IMR-90 (cell line): ENCODE measurements around the gene RGS3. TPM values are rescaled to one million over a fixed set of nuclear protein-coding genes. Genes with fewer than 3 reads are reported as not detected.

Experiments
- ATAC-seq: fragments of 200-7000 bp; cut with Tn5 transposase; 2 replicates; pipeline ENCODE4 v1.9.1; 2020; ENCODE audit warnings: low read depth, mild to moderate bottlenecking, moderate library complexity
- BruUV-seq: library from RNA; stranded (reverse); fragments of 400-500 nt; replicated peaks from 2 replicates; lab custom pipeline; 2021; lab: Mats Ljungman, UMichigan
- CTCF ChIA-PET: fragments of 300-600 bp; formaldehyde crosslinking; extraction: SDS; loops from one replicate; lab custom pipeline; 2021; ENCODE audit warnings: antibody characterized with exemption; lab: Yijun Ruan, JAX
- POLR2A ChIA-PET: fragments of 300-600 bp; sonication (Branson Sonifier 250); formaldehyde crosslinking; loops from one replicate; lab custom pipeline; 2022; ENCODE audit warnings: antibody characterized with exemption; ENCODE audit not compliant: unreplicated experiment; lab: Charles Lee
- DNase-seq: peaks from one replicate; pipeline ENCODE4 v3.0.0; 2013
- H2AFZ ChIP-seq: replicated peaks from 2 replicates; pipeline ENCODE3; 2013; ENCODE audit warnings: low read length, mild to moderate bottlenecking; ENCODE audit not compliant: poor library complexity
- H2AK5ac ChIP-seq: 2 replicates; pipeline ENCODE4 v1.6.1; 2013; ENCODE audit warnings: low read depth, low read length, inconsistent platforms
- H2AK9ac ChIP-seq: replicated peaks from 2 replicates; pipeline ENCODE3; 2013; ENCODE audit warnings: mild to moderate bottlenecking, low read depth, low read length, moderate library complexity; ENCODE audit not compliant: poor library complexity
- H2BK120ac ChIP-seq: 2 replicates; pipeline ENCODE4 v1.6.1; 2013; ENCODE audit warnings: low read depth, low read length, inconsistent platforms
- H2BK15ac ChIP-seq: 3 replicates; pipeline ENCODE4 v1.6.1; 2013; ENCODE audit warnings: low read depth, low read length, inconsistent platforms
- H2BK20ac ChIP-seq: 2 replicates; pipeline ENCODE4 v1.6.1; 2013; ENCODE audit warnings: low read depth, mild to moderate bottlenecking, inconsistent platforms, low read length, moderate library complexity
- H2BK5ac ChIP-seq: 2 replicates; pipeline ENCODE4 v1.6.1; 2013; ENCODE audit warnings: mild to moderate bottlenecking, low read depth, low read length, inconsistent platforms; ENCODE audit not compliant: poor library complexity, severe bottlenecking
- H3K14ac ChIP-seq: replicated peaks from 2 replicates; pipeline ENCODE4 v1.6.1; 2013; ENCODE audit warnings: low read depth, low read length, inconsistent platforms
- H3K18ac ChIP-seq: 2 replicates; pipeline ENCODE4 v1.6.1; 2013; ENCODE audit warnings: low read depth, low read length, control low read depth
- H3K23ac ChIP-seq: 2 replicates; pipeline ENCODE4 v1.6.1; 2013; ENCODE audit warnings: low read depth, low read length, inconsistent platforms
- H3K27ac ChIP-seq: 2 replicates; pipeline ENCODE4 v1.5.1; 2013; ENCODE audit warnings: mild to moderate bottlenecking, control low read depth, low read length; ENCODE audit not compliant: insufficient read depth
- H3K27me3 ChIP-seq: 2 replicates; pipeline ENCODE4 v1.6.1; 2013; ENCODE audit warnings: low read length; ENCODE audit not compliant: control insufficient read depth, insufficient read depth
- H3K36me3 ChIP-seq: 2 replicates; pipeline ENCODE4 v1.6.1; 2013; ENCODE audit warnings: low read length, mixed read lengths; ENCODE audit not compliant: control insufficient read depth, insufficient read depth
- H3K4ac ChIP-seq: 2 replicates; pipeline ENCODE4 v1.6.1; 2013; ENCODE audit warnings: low read depth, low read length, inconsistent platforms
- H3K4me1 ChIP-seq: 2 replicates; pipeline ENCODE4 v1.6.1; 2013; ENCODE audit warnings: low read length, mixed read lengths; ENCODE audit not compliant: control insufficient read depth, insufficient read depth
- H3K4me2 ChIP-seq: 2 replicates; pipeline ENCODE4 v1.6.1; 2013; ENCODE audit warnings: low read depth, mild to moderate bottlenecking, control low read depth, low read length, moderate library complexity
- H3K4me3 ChIP-seq: 2 replicates; pipeline ENCODE4 v1.5.1; 2013; ENCODE audit warnings: low read depth, mild to moderate bottlenecking, control low read depth, low read length, moderate library complexity; ENCODE audit not compliant: insufficient read depth
- H3K56ac ChIP-seq: 2 replicates; pipeline ENCODE4 v1.6.1; 2013; ENCODE audit warnings: low read length, inconsistent platforms; ENCODE audit not compliant: insufficient read depth; ENCODE audit errors: extremely low read depth
- H3K79me1 ChIP-seq, 2 experiments: 2 replicates each; pipeline ENCODE4 v1.6.1; 2013; ENCODE audit warnings: low read length in 2 of 2, inconsistent platforms in 1 of 2, low read depth in 1 of 2
- H3K9ac ChIP-seq: 2 replicates; pipeline ENCODE4 v1.6.1; 2013; ENCODE audit warnings: low read depth, low read length, control low read depth
- H3K9me1 ChIP-seq: 2 replicates; pipeline ENCODE4 v1.6.1; 2013; ENCODE audit warnings: low read length, inconsistent platforms; ENCODE audit not compliant: insufficient read depth
- H3K9me3 ChIP-seq: 2 replicates; pipeline ENCODE4 v1.6.1; 2013; ENCODE audit warnings: low read length; ENCODE audit not compliant: control insufficient read depth, insufficient read depth
- H4K20me1 ChIP-seq: 2 replicates; pipeline ENCODE4 v1.6.1; 2013; ENCODE audit warnings: low read length, inconsistent platforms; ENCODE audit not compliant: insufficient read depth
- H4K5ac ChIP-seq: 2 replicates; pipeline ENCODE4 v1.6.1; 2013; ENCODE audit warnings: mild to moderate bottlenecking, low read depth, low read length, control low read depth
- H4K8ac ChIP-seq, 2 experiments: 2 replicates each; pipeline ENCODE4 v1.6.1; 2013; ENCODE audit warnings: low read depth in 2 of 2, low read length in 2 of 2, control low read depth in 1 of 2, inconsistent platforms in 1 of 2
- H4K91ac ChIP-seq: 2 replicates; pipeline ENCODE4 v1.6.1; 2013; ENCODE audit warnings: low read depth, low read length, inconsistent platforms; ENCODE audit not compliant: insufficient read depth
- BHLHE40 ChIP-seq: fragments of 150-350 bp; IDR thresholded peaks from 2 replicates; pipeline ENCODE4 v1.6.1; 2016; ENCODE audit warnings: mild to moderate bottlenecking, low read depth, low read length
- CEBPB ChIP-seq: IDR thresholded peaks from 2 replicates; pipeline ENCODE4 v1.6.1; 2012; ENCODE audit warnings: low read depth, low read length, improper control_type of control experiment
- CTCF ChIP-seq: conservative IDR thresholded peaks from 2 replicates; pipeline ENCODE4 v1.5.1; 2012; ENCODE audit warnings: mild to moderate bottlenecking, low read depth, low read length, improper control_type of control experiment
- ELK1 ChIP-seq: fragments of 150-350 bp; IDR thresholded peaks from 2 replicates; pipeline ENCODE4 v1.6.1; 2016; ENCODE audit warnings: low read depth, mild to moderate bottlenecking, low read length, moderate library complexity, borderline replicate concordance
- FOS ChIP-seq: fragments of 150-350 bp; IDR thresholded peaks from 2 replicates; pipeline ENCODE4 v1.6.1; 2016; ENCODE audit warnings: low read depth, low read length
- MAZ ChIP-seq: IDR thresholded peaks from 2 replicates; pipeline ENCODE4 v1.6.1; 2012; ENCODE audit warnings: low read depth, mild to moderate bottlenecking, low read length, improper control_type of control experiment, moderate library complexity, borderline replicate concordance
- NFE2L2 ChIP-seq: fragments of 150-350 bp; IDR thresholded peaks from 2 replicates; pipeline ENCODE4 v1.6.1; 2016; ENCODE audit warnings: low read depth, mild to moderate bottlenecking, low read length
- RAD21 ChIP-seq: IDR thresholded peaks from 2 replicates; pipeline ENCODE4 v1.6.1; 2012; ENCODE audit warnings: low read length, improper control_type of control experiment
- RCOR1 ChIP-seq: IDR thresholded peaks from 2 replicates; pipeline ENCODE4 v1.6.1; 2012; ENCODE audit warnings: mild to moderate bottlenecking, low read length, improper control_type of control experiment; ENCODE audit not compliant: insufficient replicate concordance
- RFX5 ChIP-seq: IDR thresholded peaks from 2 replicates; pipeline ENCODE4 v1.8.0; 2012; ENCODE audit warnings: low read depth, mild to moderate bottlenecking, low read length, moderate library complexity
- WGBS, 2 experiments: methylation state at CpG; one replicate each; pipeline versions ENCODE4 v1.1.5 to v1.1.7; 2013; ENCODE audit warnings: missing lambda C conversion rate in 2 of 2; ENCODE audit not compliant: insufficient read length in 1 of 2; ENCODE audit errors: extremely low coverage in 2 of 2; 5-methylcytosine and 5-hydroxymethylcytosine counted together
- dilution Hi-C: fragments of 300-500 bp; cut with HindIII; formaldehyde crosslinking; loops from one replicate; pipeline ENCODE4 v1.14.3; 2018; ENCODE audit warnings: low sequenced_read_pairs; ENCODE audit not compliant: unreplicated experiment
- in situ Hi-C: fragments of 300-500 bp; cut with MboI; formaldehyde crosslinking; loops from 3 replicates; pipeline ENCODE4 v1.14.3; 2019; ENCODE audit warnings: low sequenced_read_pairs, inconsistent platforms, mixed read lengths
- intact Hi-C: fragments of 100-400 bp; cut with micrococcal nuclease; formaldehyde crosslinking; loops from 2 replicates; pipeline ENCODE4 v1.10.0; 2022
- polyA plus RNA-seq, 3 experiments: library from polyadenylated mRNA; depleted of rRNA; stranded (reverse); fragments of >200 nt; gene quantifications; 2 replicates each; pipeline ENCODE4 v1.2.3, GENCODE V29; 2012; ENCODE audit warnings: low replicate concordance in 1 of 3
- total RNA-seq: library from RNA; depleted of rRNA; stranded (reverse); fragments of >200 nt; gene quantifications from 2 replicates; pipeline ENCODE4 v1.2.3, GENCODE V29; 2012

The RGS3 gene
- total and polyA plus RNA-seq, 2 of the 4 experiments (the other 2 are of a cell fraction) = 51.8 to 65.6 TPM

GRCh38 chr9:113538701-113539430 is 75.3 kb downstream of the RGS3 start:
- H3K56ac ChIP-seq = no peak overlapping the region
- no TSS peak for BruUV-seq
- H3K27me3 ChIP-seq = no peaks in the 10 kb centered on the region
- no peak overlapping the region for H3K18ac ChIP-seq
- ATAC-seq = no peak
- no peaks in the 10 kb centered on the region for H3K9me3 ChIP-seq
- H3K14ac ChIP-seq = no peak overlapping the region
- no peaks in the 10 kb centered on the region for H3K9me1 ChIP-seq
- intact Hi-C loops = no loop called here
- no peak for TF ChIP-seq ELK1
- TF ChIP-seq NFE2L2 = no peak
- TF ChIP-seq BHLHE40 = no peak
- no peak for TF ChIP-seq CEBPB
- no peak for TF ChIP-seq RAD21
- no peak for TF ChIP-seq FOS
- TF ChIP-seq MAZ = no peak
- TF ChIP-seq CTCF = no peak
- no peak for TF ChIP-seq RFX5
- TF ChIP-seq RCOR1 = no peak
- H4K5ac ChIP-seq = no peak overlapping the region
- H3K4me2 ChIP-seq = no peak overlapping the region
- no peak overlapping the region for H2BK5ac ChIP-seq
- no peak overlapping the region for H3K23ac ChIP-seq
- no peaks in the 10 kb centered on the region for H4K20me1 ChIP-seq
- no peak overlapping the region for H4K91ac ChIP-seq
- 95% methylated on average over 11 of the region's 14 CpGs; no CpG with 5 or more reads in 1 of the 2 experiments for WGBS, 2 experiments
- DNase-seq = no peak
- no peaks in the 10 kb centered on the region for H3K79me1 ChIP-seq
- no peak overlapping the region for H2AK9ac ChIP-seq
- H3K4ac ChIP-seq = no peak overlapping the region
- dilution Hi-C loops = no loop called here
- no peak overlapping the region for H4K8ac ChIP-seq
- no peaks in the 10 kb centered on the region for H3K4me1 ChIP-seq
- H2BK20ac ChIP-seq = no peak overlapping the region
- no peaks in the 10 kb centered on the region for H3K36me3 ChIP-seq
- no peak overlapping the region for H3K27ac ChIP-seq
- no peak overlapping the region for H2AK5ac ChIP-seq
- ChIA-PET POLR2A (no interaction called here), CTCF (interaction anchor here (1.0 kb wide), 1 partner anchor 21 kb away, joined by 3 read pairs; no protein-coding TSS in a partner anchor)
- no peak overlapping the region for H2BK15ac ChIP-seq
- in situ Hi-C loops = no loop called here
- no peak overlapping the region for H3K4me3 ChIP-seq
- H2AFZ ChIP-seq = no peak overlapping the region
- H3K9ac ChIP-seq = no peak overlapping the region
- H2BK120ac ChIP-seq = no peak overlapping the region
